GM23338 (cell line): Measurements from ENCODE around the gene NCKIPSD. TPM values are rescaled to one million over a fixed set of nuclear protein-coding genes. Genes with fewer than 3 reads are reported as not detected.

ENCODE experiments used
- ATAC-seq: fragments of 200-7000 bp; cut with Tn5 transposase; 3 replicates; pipeline ENCODE4 v1.9.1; 2020
- DNase-seq: peaks from one replicate; pipeline ENCODE4 v3.0.0-alpha.2; 2015; ENCODE audit warnings: low spot score
- H2AFZ ChIP-seq: fragments of 200-600 bp; sonication (generic); 2 replicates; pipeline ENCODE4 v1.8.0; 2016; ENCODE audit warnings: antibody characterized with exemption, mild to moderate bottlenecking, moderate library complexity
- H3F3A ChIP-seq: fragments of 200-600 bp; sonication (generic); replicated peaks from 2 replicates; pipeline ENCODE4 v1.8.0; 2017; ENCODE audit warnings: antibody characterized with exemption, mixed run types, low read depth
- H3K27ac ChIP-seq: fragments of 200-600 bp; sonication (generic); 2 replicates; pipeline ENCODE4 v1.6.1; 2016; ENCODE audit warnings: low read depth
- H3K27me3 ChIP-seq: fragments of 200-600 bp; sonication (generic); 2 replicates; pipeline ENCODE4 v1.8.0; 2016; ENCODE audit warnings: mild to moderate bottlenecking, mixed run types, moderate library complexity; ENCODE audit not compliant: insufficient read depth
- H3K36me3 ChIP-seq: fragments of 200-600 bp; sonication (generic); 2 replicates; pipeline ENCODE4 v1.8.0; 2016; ENCODE audit warnings: mild to moderate bottlenecking; ENCODE audit not compliant: insufficient read depth
- H3K4me1 ChIP-seq: fragments of 200-600 bp; sonication (generic); 2 replicates; pipeline ENCODE4 v1.8.0; 2016; ENCODE audit warnings: mild to moderate bottlenecking, moderate library complexity; ENCODE audit not compliant: insufficient read depth
- H3K4me2 ChIP-seq: fragments of 200-600 bp; sonication (generic); 2 replicates; pipeline ENCODE4 v1.7.1; 2017; ENCODE audit warnings: mixed run types
- H3K4me3 ChIP-seq: fragments of 200-600 bp; sonication (generic); 2 replicates; pipeline ENCODE4 v1.6.1; 2016; ENCODE audit warnings: mixed run types
- H3K79me2 ChIP-seq: fragments of 200-600 bp; sonication (generic); replicated peaks from 2 replicates; pipeline ENCODE4 v1.8.0; 2017; ENCODE audit warnings: mild to moderate bottlenecking; ENCODE audit not compliant: insufficient read depth
- H3K9me2 ChIP-seq: fragments of 200-600 bp; sonication (generic); 2 replicates; pipeline ENCODE4 v1.8.0; 2017; ENCODE audit not compliant: insufficient read depth
- H4K20me1 ChIP-seq: fragments of 200-600 bp; sonication (generic); replicated peaks from 2 replicates; pipeline ENCODE4 v1.8.0; 2017; ENCODE audit warnings: mild to moderate bottlenecking; ENCODE audit not compliant: insufficient read depth
- H3K27ac Mint-ChIP-seq: 2 replicates; pipeline ENCODE4 v1.8.0; 2020; ENCODE audit warnings: inconsistent platforms, mild to moderate bottlenecking, moderate library complexity, mixed read lengths
- H3K27me3 Mint-ChIP-seq: 3 replicates; pipeline ENCODE4 v1.8.0; 2022; ENCODE audit warnings: low read depth, mild to moderate bottlenecking, moderate library complexity, mixed read lengths, inconsistent platforms; ENCODE audit not compliant: insufficient read depth, poor library complexity
- H3K36me3 Mint-ChIP-seq: 3 replicates; pipeline ENCODE4 v1.8.0; 2021; ENCODE audit warnings: low read depth, mild to moderate bottlenecking, inconsistent platforms, moderate library complexity, mixed read lengths
- H3K4me1 Mint-ChIP-seq: 3 replicates; pipeline ENCODE4 v1.8.0; 2020; ENCODE audit warnings: mild to moderate bottlenecking, inconsistent platforms, mixed read lengths
- H3K4me3 Mint-ChIP-seq: 3 replicates; pipeline ENCODE4 v1.8.0; 2021; ENCODE audit warnings: moderate library complexity, mild to moderate bottlenecking, inconsistent platforms, mixed read lengths
- H3K9me3 Mint-ChIP-seq: 3 replicates; pipeline ENCODE4 v1.8.0; 2020; ENCODE audit warnings: moderate library complexity, mild to moderate bottlenecking, inconsistent platforms, mixed read lengths
- CREB1 ChIP-seq: fragments of 250-450 bp; sonication (Bioruptor Pico); IDR thresholded peaks from 2 replicates; pipeline ENCODE4 v1.5.0; 2020; ENCODE audit warnings: low read depth, mild to moderate bottlenecking, moderate library complexity
- EZH2 ChIP-seq: fragments of 200-600 bp; sonication (generic); IDR thresholded peaks from one replicate; pipeline ENCODE4 v1.8.0; 2017; ENCODE audit warnings: antibody characterized with exemption, mild to moderate bottlenecking, low read depth; ENCODE audit not compliant: unreplicated experiment
- EZH2phosphoT487 ChIP-seq: fragments of 200-600 bp; sonication (generic); IDR thresholded peaks from one replicate; pipeline ENCODE4 v1.8.1; 2018; ENCODE audit warnings: antibody characterized with exemption; ENCODE audit not compliant: unreplicated experiment
- JUNB ChIP-seq: IDR thresholded peaks from one replicate; pipeline ENCODE4 v1.6.1; 2016; ENCODE audit warnings: antibody characterized with exemption; ENCODE audit not compliant: unreplicated experiment
- NANOG ChIP-seq: IDR thresholded peaks from 2 replicates; pipeline ENCODE4 v1.6.1; 2016; ENCODE audit warnings: antibody characterized with exemption, borderline replicate concordance
- POLR2AphosphoS5 ChIP-seq: IDR thresholded peaks from 2 replicates; pipeline ENCODE4 v1.6.1; 2016; ENCODE audit warnings: antibody characterized with exemption, low read depth
- STAT1 ChIP-seq: IDR thresholded peaks from one replicate; pipeline ENCODE4 v1.6.1; 2016; ENCODE audit warnings: antibody characterized with exemption; ENCODE audit not compliant: unreplicated experiment
- ZNF114 ChIP-seq: fragments of 250-450 bp; sonication (Bioruptor Pico); IDR thresholded peaks from 2 replicates; pipeline ENCODE4 v1.5.0; 2020; ENCODE audit warnings: mild to moderate bottlenecking, moderate library complexity
- ZNF331 ChIP-seq: fragments of 250-450 bp; sonication (Bioruptor Pico); IDR thresholded peaks from 2 replicates; pipeline ENCODE4 v1.5.0; 2020; ENCODE audit warnings: low read depth, mild to moderate bottlenecking, moderate library complexity
- polyA plus RNA-seq: library from polyadenylated mRNA; unstranded; fragments of >200 nt; fragmentation: Nextera tagmentation; extraction: Ambion mirVana; gene quantifications from 2 replicates; pipeline ENCODE4 v1.2.1, GENCODE V29; 2016
- total RNA-seq: library from RNA; depleted of rRNA; stranded (reverse); fragments of >200 nt; shearing (Covaris generic); gene quantifications from 2 replicates; pipeline ENCODE4 v1.2.3, GENCODE V29; 2014
- TF ChIP-seq, protein P1 (sequence below): IDR thresholded peaks from 2 replicates; pipeline ENCODE4 v1.6.1; 2016; ENCODE audit warnings: antibody characterized with exemption
- TF ChIP-seq, protein P2 (sequence below): fragments of 250-450 bp; sonication (Bioruptor Pico); IDR thresholded peaks from 2 replicates; pipeline ENCODE4 v1.5.0; 2020; ENCODE audit warnings: mild to moderate bottlenecking, moderate library complexity
- TF ChIP-seq, protein P3 (sequence below), 2 experiments: fragments of 200-600 bp in 1 of 2; sonication (generic) in 1 of 2; conservative IDR thresholded peaks; 2 replicates each; pipeline versions ENCODE4 v1.5.1 to v1.6.1; 2016 to 2017; ENCODE audit warnings: antibody characterized with exemption in 2 of 2, low read depth in 2 of 2, mild to moderate bottlenecking in 2 of 2, moderate library complexity in 1 of 2
- TF ChIP-seq, protein P4 (sequence below): IDR thresholded peaks from one replicate; pipeline ENCODE4 v1.6.1; 2018; ENCODE audit warnings: antibody characterized with exemption; ENCODE audit not compliant: unreplicated experiment

NCKIPSD gene
- total and polyA plus RNA-seq, 2 experiments from 2014 or later = 15.1 to 45.1 TPM

DNA sequence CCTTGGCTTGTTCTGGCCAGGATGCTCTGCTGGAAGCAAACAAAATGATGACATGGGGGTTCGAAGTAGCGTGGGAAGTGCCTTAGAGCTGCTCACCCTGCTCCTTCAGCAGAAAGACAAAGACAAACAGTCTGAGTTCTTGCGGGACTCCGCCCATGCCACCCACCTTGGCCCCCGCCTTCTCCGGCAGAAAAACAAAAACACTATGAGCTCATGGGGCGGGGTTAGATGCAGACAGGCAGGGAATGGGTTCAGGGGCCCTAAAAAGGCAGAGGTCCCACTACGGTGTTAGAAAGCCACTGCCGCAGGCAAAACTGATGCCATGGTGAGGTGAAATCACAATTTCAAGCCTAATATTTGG lies 9.7 kb upstream of the NCKIPSD start:
- Histone ChIP-seq H3K27ac (peak overlapping the region; percentile 85), H3K4me1 (peaks cover 21% of the 10 kb centered on the region), H3K4me3 (peak overlapping the region; percentile 30; the same call in 1 of the 2 replicates), H3K36me3 (peaks cover 52% of the 10 kb centered on the region), H3F3A (peaks cover 32% of the 10 kb centered on the region), H3K9me2 (no peaks in the 10 kb centered on the region), H2AFZ (no peak overlapping the region), H3K79me2 (peaks cover 76% of the 10 kb centered on the region), H3K27me3 (no peaks in the 10 kb centered on the region), H4K20me1 (peaks cover 82% of the 10 kb centered on the region), H3K4me2 (peak overlapping the region; percentile 56)
- Mint-ChIP-seq H3K4me1 (peaks cover 23% of the 10 kb centered on the region), H3K9me3 (no peaks in the 10 kb centered on the region), H3K27ac (peak overlapping the region; percentile 81), H3K4me3 (peak overlapping the region; percentile 10; the same call in 2 of the 3 replicates), H3K27me3 (no peaks in the 10 kb centered on the region), H3K36me3 (peaks cover 78% of the 10 kb centered on the region)
- ATAC-seq = peak; percentile 93
- no peak for TF ChIP-seq JUNB
- TF ChIP-seq EZH2phosphoT487 = no peak
- TF ChIP-seq CREB1 (CRISPR knock-in tag) = no peak
- no peak for TF ChIP-seq ZNF331 (CRISPR knock-in tag)
- no peak for TF ChIP-seq POLR2AphosphoS5
- TF ChIP-seq, protein P1, sequence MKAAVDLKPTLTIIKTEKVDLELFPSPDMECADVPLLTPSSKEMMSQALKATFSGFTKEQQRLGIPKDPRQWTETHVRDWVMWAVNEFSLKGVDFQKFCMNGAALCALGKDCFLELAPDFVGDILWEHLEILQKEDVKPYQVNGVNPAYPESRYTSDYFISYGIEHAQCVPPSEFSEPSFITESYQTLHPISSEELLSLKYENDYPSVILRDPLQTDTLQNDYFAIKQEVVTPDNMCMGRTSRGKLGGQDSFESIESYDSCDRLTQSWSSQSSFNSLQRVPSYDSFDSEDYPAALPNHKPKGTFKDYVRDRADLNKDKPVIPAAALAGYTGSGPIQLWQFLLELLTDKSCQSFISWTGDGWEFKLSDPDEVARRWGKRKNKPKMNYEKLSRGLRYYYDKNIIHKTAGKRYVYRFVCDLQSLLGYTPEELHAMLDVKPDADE = no peak
- TF ChIP-seq, protein P2, sequence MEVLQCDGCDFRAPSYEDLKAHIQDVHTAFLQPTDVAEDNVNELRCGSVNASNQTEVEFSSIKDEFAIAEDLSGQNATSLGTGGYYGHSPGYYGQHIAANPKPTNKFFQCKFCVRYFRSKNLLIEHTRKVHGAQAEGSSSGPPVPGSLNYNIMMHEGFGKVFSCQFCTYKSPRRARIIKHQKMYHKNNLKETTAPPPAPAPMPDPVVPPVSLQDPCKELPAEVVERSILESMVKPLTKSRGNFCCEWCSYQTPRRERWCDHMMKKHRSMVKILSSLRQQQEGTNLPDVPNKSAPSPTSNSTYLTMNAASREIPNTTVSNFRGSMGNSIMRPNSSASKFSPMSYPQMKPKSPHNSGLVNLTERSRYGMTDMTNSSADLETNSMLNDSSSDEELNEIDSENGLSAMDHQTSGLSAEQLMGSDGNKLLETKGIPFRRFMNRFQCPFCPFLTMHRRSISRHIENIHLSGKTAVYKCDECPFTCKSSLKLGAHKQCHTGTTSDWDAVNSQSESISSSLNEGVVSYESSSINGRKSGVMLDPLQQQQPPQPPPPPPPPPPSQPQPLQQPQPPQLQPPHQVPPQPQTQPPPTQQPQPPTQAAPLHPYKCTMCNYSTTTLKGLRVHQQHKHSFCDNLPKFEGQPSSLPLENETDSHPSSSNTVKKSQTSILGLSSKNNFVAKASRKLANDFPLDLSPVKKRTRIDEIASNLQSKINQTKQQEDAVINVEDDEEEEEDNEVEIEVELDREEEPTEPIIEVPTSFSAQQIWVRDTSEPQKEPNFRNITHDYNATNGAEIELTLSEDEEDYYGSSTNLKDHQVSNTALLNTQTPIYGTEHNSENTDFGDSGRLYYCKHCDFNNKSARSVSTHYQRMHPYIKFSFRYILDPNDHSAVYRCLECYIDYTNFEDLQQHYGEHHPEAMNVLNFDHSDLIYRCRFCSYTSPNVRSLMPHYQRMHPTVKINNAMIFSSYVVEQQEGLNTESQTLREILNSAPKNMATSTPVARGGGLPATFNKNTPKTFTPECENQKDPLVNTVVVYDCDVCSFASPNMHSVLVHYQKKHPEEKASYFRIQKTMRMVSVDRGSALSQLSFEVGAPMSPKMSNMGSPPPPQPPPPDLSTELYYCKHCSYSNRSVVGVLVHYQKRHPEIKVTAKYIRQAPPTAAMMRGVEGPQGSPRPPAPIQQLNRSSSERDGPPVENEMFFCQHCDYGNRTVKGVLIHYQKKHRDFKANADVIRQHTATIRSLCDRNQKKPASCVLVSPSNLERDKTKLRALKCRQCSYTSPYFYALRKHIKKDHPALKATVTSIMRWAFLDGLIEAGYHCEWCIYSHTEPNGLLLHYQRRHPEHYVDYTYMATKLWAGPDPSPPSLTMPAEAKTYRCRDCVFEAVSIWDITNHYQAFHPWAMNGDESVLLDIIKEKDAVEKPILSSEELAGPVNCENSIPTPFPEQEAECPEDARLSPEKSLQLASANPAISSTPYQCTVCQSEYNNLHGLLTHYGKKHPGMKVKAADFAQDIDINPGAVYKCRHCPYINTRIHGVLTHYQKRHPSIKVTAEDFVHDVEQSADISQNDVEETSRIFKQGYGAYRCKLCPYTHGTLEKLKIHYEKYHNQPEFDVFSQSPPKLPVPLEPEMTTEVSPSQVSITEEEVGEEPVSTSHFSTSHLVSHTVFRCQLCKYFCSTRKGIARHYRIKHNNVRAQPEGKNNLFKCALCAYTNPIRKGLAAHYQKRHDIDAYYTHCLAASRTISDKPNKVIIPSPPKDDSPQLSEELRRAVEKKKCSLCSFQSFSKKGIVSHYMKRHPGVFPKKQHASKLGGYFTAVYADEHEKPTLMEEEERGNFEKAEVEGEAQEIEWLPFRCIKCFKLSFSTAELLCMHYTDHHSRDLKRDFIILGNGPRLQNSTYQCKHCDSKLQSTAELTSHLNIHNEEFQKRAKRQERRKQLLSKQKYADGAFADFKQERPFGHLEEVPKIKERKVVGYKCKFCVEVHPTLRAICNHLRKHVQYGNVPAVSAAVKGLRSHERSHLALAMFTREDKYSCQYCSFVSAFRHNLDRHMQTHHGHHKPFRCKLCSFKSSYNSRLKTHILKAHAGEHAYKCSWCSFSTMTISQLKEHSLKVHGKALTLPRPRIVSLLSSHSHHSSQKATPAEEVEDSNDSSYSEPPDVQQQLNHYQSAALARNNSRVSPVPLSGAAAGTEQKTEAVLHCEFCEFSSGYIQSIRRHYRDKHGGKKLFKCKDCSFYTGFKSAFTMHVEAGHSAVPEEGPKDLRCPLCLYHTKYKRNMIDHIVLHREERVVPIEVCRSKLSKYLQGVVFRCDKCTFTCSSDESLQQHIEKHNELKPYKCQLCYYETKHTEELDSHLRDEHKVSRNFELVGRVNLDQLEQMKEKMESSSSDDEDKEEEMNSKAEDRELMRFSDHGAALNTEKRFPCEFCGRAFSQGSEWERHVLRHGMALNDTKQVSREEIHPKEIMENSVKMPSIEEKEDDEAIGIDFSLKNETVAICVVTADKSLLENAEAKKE = no peak
- TF ChIP-seq STAT1 = no peak
- no peak for TF ChIP-seq ZNF114 (CRISPR knock-in tag)
- no peak for TF ChIP-seq NANOG
- no peak for TF ChIP-seq EZH2
- TF ChIP-seq, protein P3, sequence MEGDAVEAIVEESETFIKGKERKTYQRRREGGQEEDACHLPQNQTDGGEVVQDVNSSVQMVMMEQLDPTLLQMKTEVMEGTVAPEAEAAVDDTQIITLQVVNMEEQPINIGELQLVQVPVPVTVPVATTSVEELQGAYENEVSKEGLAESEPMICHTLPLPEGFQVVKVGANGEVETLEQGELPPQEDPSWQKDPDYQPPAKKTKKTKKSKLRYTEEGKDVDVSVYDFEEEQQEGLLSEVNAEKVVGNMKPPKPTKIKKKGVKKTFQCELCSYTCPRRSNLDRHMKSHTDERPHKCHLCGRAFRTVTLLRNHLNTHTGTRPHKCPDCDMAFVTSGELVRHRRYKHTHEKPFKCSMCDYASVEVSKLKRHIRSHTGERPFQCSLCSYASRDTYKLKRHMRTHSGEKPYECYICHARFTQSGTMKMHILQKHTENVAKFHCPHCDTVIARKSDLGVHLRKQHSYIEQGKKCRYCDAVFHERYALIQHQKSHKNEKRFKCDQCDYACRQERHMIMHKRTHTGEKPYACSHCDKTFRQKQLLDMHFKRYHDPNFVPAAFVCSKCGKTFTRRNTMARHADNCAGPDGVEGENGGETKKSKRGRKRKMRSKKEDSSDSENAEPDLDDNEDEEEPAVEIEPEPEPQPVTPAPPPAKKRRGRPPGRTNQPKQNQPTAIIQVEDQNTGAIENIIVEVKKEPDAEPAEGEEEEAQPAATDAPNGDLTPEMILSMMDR (conservative IDR thresholded peaks at IDR 0.05; ENCODE audit: low read depth in 2 of 2) = no peak
- TF ChIP-seq, protein P4, sequence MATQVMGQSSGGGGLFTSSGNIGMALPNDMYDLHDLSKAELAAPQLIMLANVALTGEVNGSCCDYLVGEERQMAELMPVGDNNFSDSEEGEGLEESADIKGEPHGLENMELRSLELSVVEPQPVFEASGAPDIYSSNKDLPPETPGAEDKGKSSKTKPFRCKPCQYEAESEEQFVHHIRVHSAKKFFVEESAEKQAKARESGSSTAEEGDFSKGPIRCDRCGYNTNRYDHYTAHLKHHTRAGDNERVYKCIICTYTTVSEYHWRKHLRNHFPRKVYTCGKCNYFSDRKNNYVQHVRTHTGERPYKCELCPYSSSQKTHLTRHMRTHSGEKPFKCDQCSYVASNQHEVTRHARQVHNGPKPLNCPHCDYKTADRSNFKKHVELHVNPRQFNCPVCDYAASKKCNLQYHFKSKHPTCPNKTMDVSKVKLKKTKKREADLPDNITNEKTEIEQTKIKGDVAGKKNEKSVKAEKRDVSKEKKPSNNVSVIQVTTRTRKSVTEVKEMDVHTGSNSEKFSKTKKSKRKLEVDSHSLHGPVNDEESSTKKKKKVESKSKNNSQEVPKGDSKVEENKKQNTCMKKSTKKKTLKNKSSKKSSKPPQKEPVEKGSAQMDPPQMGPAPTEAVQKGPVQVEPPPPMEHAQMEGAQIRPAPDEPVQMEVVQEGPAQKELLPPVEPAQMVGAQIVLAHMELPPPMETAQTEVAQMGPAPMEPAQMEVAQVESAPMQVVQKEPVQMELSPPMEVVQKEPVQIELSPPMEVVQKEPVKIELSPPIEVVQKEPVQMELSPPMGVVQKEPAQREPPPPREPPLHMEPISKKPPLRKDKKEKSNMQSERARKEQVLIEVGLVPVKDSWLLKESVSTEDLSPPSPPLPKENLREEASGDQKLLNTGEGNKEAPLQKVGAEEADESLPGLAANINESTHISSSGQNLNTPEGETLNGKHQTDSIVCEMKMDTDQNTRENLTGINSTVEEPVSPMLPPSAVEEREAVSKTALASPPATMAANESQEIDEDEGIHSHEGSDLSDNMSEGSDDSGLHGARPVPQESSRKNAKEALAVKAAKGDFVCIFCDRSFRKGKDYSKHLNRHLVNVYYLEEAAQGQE = no peak
- DNase-seq = peak; percentile 94
